Nephron progenitor cell (in vitro differentiated cells): ENCODE results near the gene SH2D1A.

Source experiments
- DNase-seq: peaks from one replicate; pipeline ENCODE4 v3.0.0; 2021
- H3K27ac Mint-ChIP-seq: 2 replicates; pipeline ENCODE4 v1.8.0; 2021; ENCODE audit warnings: mild to moderate bottlenecking, moderate library complexity, mixed read lengths
- H3K27me3 Mint-ChIP-seq: 2 replicates; pipeline ENCODE4 v1.8.0; 2021; ENCODE audit warnings: mild to moderate bottlenecking, low read depth, mixed read lengths; ENCODE audit not compliant: poor library complexity
- H3K36me3 Mint-ChIP-seq: 2 replicates; pipeline ENCODE4 v1.8.0; 2021; ENCODE audit warnings: low read depth, mixed read lengths
- H3K4me1 Mint-ChIP-seq: 2 replicates; pipeline ENCODE4 v1.8.0; 2021; ENCODE audit warnings: mixed read lengths
- H3K4me3 Mint-ChIP-seq: 2 replicates; pipeline ENCODE4 v1.8.0; 2021; ENCODE audit warnings: mild to moderate bottlenecking, moderate library complexity, mixed read lengths
- H3K9me3 Mint-ChIP-seq: 2 replicates; pipeline ENCODE4 v1.8.0; 2021; ENCODE audit warnings: mild to moderate bottlenecking, moderate library complexity, mixed read lengths
- CTCF ChIP-seq: fragments of 200-600 bp; sonication (generic); IDR thresholded peaks from 2 replicates; pipeline ENCODE4 v1.5.0; 2021; ENCODE audit warnings: antibody characterized with exemption

The SH2D1A gene

GRCh38 chrX:124369722-124370121 is 23.4 kb downstream of the SH2D1A start:
- Mint-ChIP-seq H3K4me3 (no peak overlapping the region), H3K36me3 (no peaks in the 10 kb centered on the region), H3K4me1 (peaks cover 8% of the 10 kb centered on the region), H3K27me3 (no peaks in the 10 kb centered on the region), H3K27ac (no peak overlapping the region), H3K9me3 (no peaks in the 10 kb centered on the region)
- DNase-seq, result no peak
- TF ChIP-seq CTCF, result no peak

- Mint-ChIP-seq H3K4me1 (peaks cover 8% of the 10 kb centered on the region), H3K9me3 (no peaks in the 10 kb centered on the region), H3K27ac (no peak overlapping the region), H3K27me3 (no peaks in the 10 kb centered on the region), H3K4me3 (no peak overlapping the region), H3K36me3 (no peaks in the 10 kb centered on the region)
- no peak for DNase-seq
- no peak for TF ChIP-seq CTCF
These were observed 27.0 kb downstream of the SH2D1A start for GRCh38 chrX:124373348-124373747.

GRCh38 chrX:124378643-124379042 is 32.3 kb downstream of the SH2D1A start:
- no peak overlapping the region for H3K27ac Mint-ChIP-seq
- H3K4me1 Mint-ChIP-seq, result no peaks in the 10 kb centered on the region
- H3K4me3 Mint-ChIP-seq, result no peak overlapping the region
- H3K36me3 Mint-ChIP-seq, result no peaks in the 10 kb centered on the region
- no peak for DNase-seq
- H3K9me3 Mint-ChIP-seq, result no peaks in the 10 kb centered on the region
- no peak for TF ChIP-seq CTCF
- H3K27me3 Mint-ChIP-seq, result no peaks in the 10 kb centered on the region

- no peak for TF ChIP-seq CTCF
- Mint-ChIP-seq H3K27me3 (no peaks in the 10 kb centered on the region), H3K9me3 (no peaks in the 10 kb centered on the region), H3K27ac (no peak overlapping the region), H3K4me1 (peaks cover 9% of the 10 kb centered on the region), H3K36me3 (peaks cover 4% of the 10 kb centered on the region), H3K4me3 (no peak overlapping the region)
- DNase-seq, result no peak
These were observed 37.0 kb downstream of the SH2D1A start for GRCh38 chrX:124383354-124383753.

GRCh38 chrX:124386401-124386800 is 40.0 kb downstream of the SH2D1A start:
- Mint-ChIP-seq H3K27ac (no peak overlapping the region), H3K36me3 (peaks cover 4% of the 10 kb centered on the region), H3K4me1 (peaks cover 9% of the 10 kb centered on the region), H3K27me3 (no peaks in the 10 kb centered on the region), H3K9me3 (no peaks in the 10 kb centered on the region), H3K4me3 (no peak overlapping the region)
- no peak for DNase-seq
- TF ChIP-seq CTCF, result no peak

GRCh38 chrX:124388562-124388961 is 42.2 kb downstream of the SH2D1A start:
- peak; percentile 89 for TF ChIP-seq CTCF
- Mint-ChIP-seq H3K27ac (no peak overlapping the region), H3K36me3 (peaks cover 4% of the 10 kb centered on the region), H3K9me3 (no peaks in the 10 kb centered on the region), H3K27me3 (no peaks in the 10 kb centered on the region), H3K4me3 (no peak overlapping the region), H3K4me1 (peaks cover 9% of the 10 kb centered on the region)
- DNase-seq, result peak; percentile 66
